DND-41 (cell line): ENCODE results near the gene DAPK3.
"Not testable (repeated sequence)": the region's sequence is repeated elsewhere in the genome, so short reads cannot be mapped to it uniquely, and the experiment has no call there.

Experiments
- ATAC-seq: fragments of 200-7000 bp; cut with Tn5 transposase; 3 replicates; pipeline ENCODE4 v1.9.1; 2021; ENCODE audit warnings: low read depth; ENCODE audit not compliant: insufficient read depth
- DNase-seq: peaks from one replicate; pipeline ENCODE4 v3.0.0-alpha.2; 2020
- H2AFZ ChIP-seq: 2 replicates; pipeline ENCODE4 v1.6.0; 2012; ENCODE audit warnings: low read depth, low read length
- H3K27ac ChIP-seq: 2 replicates; pipeline ENCODE4 v1.5.1; 2012; ENCODE audit warnings: low read length, inconsistent platforms
- H3K27me3 ChIP-seq: fragments of 200-600 bp; sonication (generic); 2 replicates; pipeline ENCODE4 v1.6.0; 2012; ENCODE audit warnings: low read length, mild to moderate bottlenecking, inconsistent platforms; ENCODE audit not compliant: insufficient read depth, poor library complexity
- H3K36me3 ChIP-seq: 2 replicates; pipeline ENCODE4 v1.5.1; 2012; ENCODE audit warnings: low read length, inconsistent platforms; ENCODE audit not compliant: insufficient read depth
- H3K4me1 ChIP-seq: 2 replicates; pipeline ENCODE4 v1.5.1; 2012; ENCODE audit warnings: mild to moderate bottlenecking, low read length; ENCODE audit not compliant: insufficient read depth
- H3K4me2 ChIP-seq: 2 replicates; pipeline ENCODE4 v1.6.0; 2012; ENCODE audit warnings: mild to moderate bottlenecking, moderate library complexity, low read length, inconsistent platforms; ENCODE audit not compliant: insufficient read depth
- H3K4me3 ChIP-seq, 2 experiments: fragments of 200-600 bp in 1 of 2; shearing (Covaris generic) in 1 of 2; 2 replicates each; pipeline ENCODE4 v1.5.1; 2012 to 2016; ENCODE audit warnings: inconsistent platforms in 2 of 2, low read length in 2 of 2, mild to moderate bottlenecking in 2 of 2, low read depth in 1 of 2, moderate library complexity in 1 of 2
- H3K79me2 ChIP-seq: 2 replicates; pipeline ENCODE4 v1.6.0; 2012; ENCODE audit warnings: low read length, inconsistent platforms; ENCODE audit not compliant: insufficient read depth
- H3K9ac ChIP-seq: 2 replicates; pipeline ENCODE4 v1.6.0; 2012; ENCODE audit warnings: low read depth, mild to moderate bottlenecking, inconsistent platforms, low read length, moderate library complexity
- H3K9me3 ChIP-seq: 2 replicates; pipeline ENCODE4 v1.5.1; 2012; ENCODE audit warnings: low read length, moderate library complexity, mild to moderate bottlenecking, inconsistent platforms; ENCODE audit not compliant: insufficient read depth, severe bottlenecking
- H4K20me1 ChIP-seq: 2 replicates; pipeline ENCODE4 v1.6.0; 2012; ENCODE audit warnings: low read length; ENCODE audit not compliant: insufficient read depth
- CTCF ChIP-seq: IDR thresholded peaks from 2 replicates; pipeline ENCODE4 v1.5.1; 2012; ENCODE audit warnings: borderline replicate concordance, low read length, moderate library complexity, mild to moderate bottlenecking; ENCODE audit not compliant: poor library complexity, severe bottlenecking; ENCODE audit errors: extremely low read depth
- EZH2 ChIP-seq: IDR thresholded peaks from 3 replicates; pipeline ENCODE4 v1.6.1; 2012; ENCODE audit warnings: borderline replicate concordance, low read depth, mild to moderate bottlenecking, moderate library complexity, low read length, inconsistent platforms; ENCODE audit not compliant: severe bottlenecking

The DAPK3 gene

GRCh38 chr19:3945838-3946237 is 25.1 kb downstream of the DAPK3 start:
- Histone ChIP-seq H3K9me3 (no peaks in the 10 kb centered on the region), H3K27me3 (no peaks in the 10 kb centered on the region), H3K36me3 (no peaks in the 10 kb centered on the region), H3K4me2 (no peak overlapping the region), H3K27ac (no peak overlapping the region), H3K79me2 (no peaks in the 10 kb centered on the region), H2AFZ (no peak overlapping the region), H3K4me1 (no peaks in the 10 kb centered on the region), H3K9ac (no peak overlapping the region), H4K20me1 (no peaks in the 10 kb centered on the region), H3K4me3 (no peak overlapping the region)
- DNase-seq (no peak), ATAC-seq (no peak)
- TF ChIP-seq CTCF = no peak

GRCh38 chr19:3944018-3944721 is 26.7 kb downstream of the DAPK3 start:
- Histone ChIP-seq H3K27ac (no peak overlapping the region), H3K4me2 (no peak overlapping the region), H3K4me3 (no peak overlapping the region), H4K20me1 (no peaks in the 10 kb centered on the region), H3K36me3 (no peaks in the 10 kb centered on the region), H3K9ac (no peak overlapping the region), H3K4me1 (no peaks in the 10 kb centered on the region), H2AFZ (no peak overlapping the region), H3K27me3 (no peaks in the 10 kb centered on the region), H3K79me2 (no peaks in the 10 kb centered on the region), H3K9me3 (no peaks in the 10 kb centered on the region)
- ATAC-seq = no peak
- no peak for DNase-seq
- TF ChIP-seq CTCF (no peak), EZH2 (no peak)

GRCh38 chr19:3942790-3943409 is 28.0 kb downstream of the DAPK3 start:
- DNase-seq (no peak), ATAC-seq (no peak)
- H3K9ac ChIP-seq = no peak overlapping the region
- no peak for TF ChIP-seq EZH2
- TF ChIP-seq CTCF = no peak
- no peaks in the 10 kb centered on the region for H3K79me2 ChIP-seq
- H3K4me3 ChIP-seq = no peak overlapping the region
- no peak overlapping the region for H3K4me2 ChIP-seq
- no peaks in the 10 kb centered on the region for H4K20me1 ChIP-seq
- H3K9me3 ChIP-seq = no peaks in the 10 kb centered on the region
- no peak overlapping the region for H2AFZ ChIP-seq
- no peaks in the 10 kb centered on the region for H3K4me1 ChIP-seq
- H3K27me3 ChIP-seq = no peaks in the 10 kb centered on the region
- H3K36me3 ChIP-seq = no peaks in the 10 kb centered on the region
- no peak overlapping the region for H3K27ac ChIP-seq

GRCh38 chr19:3938300-3938950 is 32.5 kb downstream of the DAPK3 start:
- not testable (repeated sequence) for H3K27ac ChIP-seq, H3K4me3 ChIP-seq, H3K79me2 ChIP-seq, H3K9me3 ChIP-seq, H4K20me1 ChIP-seq, H3K36me3 ChIP-seq, H3K4me1 ChIP-seq, H3K27me3 ChIP-seq, H3K4me2 ChIP-seq, H3K9ac ChIP-seq, H2AFZ ChIP-seq, DNase-seq, ATAC-seq
